GM19463 (cell line): ENCODE measurements around the gene ZXDC.

ENCODE experiments used
- ATAC-seq: cut with Tn5 transposase; IDR thresholded peaks from one replicate; pipeline ENCODE4 v1.9.1; 2021; ENCODE audit warnings: mild to moderate bottlenecking, moderate library complexity; ENCODE audit not compliant: unreplicated experiment

The ZXDC gene

GRCh38 chr3:126399756-126400155, 75.9 kb downstream of the ZXDC start:
- ATAC-seq = no peak

- peak; percentile 68 for ATAC-seq
Measured at GRCh38 chr3:126399351-126399735, 76.3 kb downstream of the ZXDC start.

GRCh38 chr3:126398423-126399350, 77.0 kb downstream of the ZXDC start:
- ATAC-seq = no peak

- ATAC-seq = no peak
Measured at GRCh38 chr3:126397610-126398422, 77.9 kb downstream of the ZXDC start.

- no peak for ATAC-seq
Measured at GRCh38 chr3:126396536-126396935, 79.2 kb downstream of the ZXDC start.

GRCh38 chr3:126395846-126396513, 79.7 kb downstream of the ZXDC start:
- no peak for ATAC-seq

- no peak for ATAC-seq
Measured at GRCh38 chr3:126394977-126395321, 80.7 kb downstream of the ZXDC start.

GRCh38 chr3:126394179-126394976, 81.3 kb downstream of the ZXDC start, which contains the start of gene CFAP100:
CFAP100 (plus strand) TSS chr3:126394909; CDS start chr3:126396001, 1,092 bp downstream.
- no peak for ATAC-seq

GRCh38 chr3:126393563-126393962, 82.1 kb downstream of the ZXDC start:
- no peak for ATAC-seq

- no peak for ATAC-seq
Measured at GRCh38 chr3:126392246-126392645, 83.4 kb downstream of the ZXDC start.

GRCh38 chr3:126391631-126392030, 84.1 kb downstream of the ZXDC start:
- no peak for ATAC-seq

GRCh38 chr3:126390751-126391150, 84.9 kb downstream of the ZXDC start:
- no peak for ATAC-seq

GRCh38 chr3:126390201-126390600, 85.5 kb downstream of the ZXDC start:
- ATAC-seq = no peak

- no peak for ATAC-seq
Measured at GRCh38 chr3:126389794-126390146, 85.9 kb downstream of the ZXDC start.

GRCh38 chr3:126389112-126389793, 86.4 kb downstream of the ZXDC start:
- peak; percentile 90 for ATAC-seq
